ENCODE measurements around the gene MACO1. TPM values are rescaled to one million over a fixed set of nuclear protein-coding genes. Genes with fewer than 3 reads are reported as not detected.
A peak's percentile ranks its signal among the peaks of the same experiment; 100 is the strongest.
"Not testable (repeated sequence)": the region's sequence is repeated elsewhere in the genome, so short reads cannot be mapped to it uniquely, and the experiment has no call there.

MACO1 gene
- polyA plus RNA-seq (2013, experiment 1 of 2), result 25.9 TPM
- polyA plus RNA-seq (2013, experiment 2 of 2), result 26.2 TPM

GRCh38 chr1:25430073-25430966 lies at the start of gene MACO1:
TSS of gene MACO1 (plus strand) at chr1:25430897. CDS start at chr1:25431099, 202 bp downstream.
- Histone ChIP-seq H3K4me1 (ENCODE audit: control insufficient read depth, low read depth, low read length) (no peaks in the 10 kb centered on the region), H3K27ac (ENCODE audit: low read depth, low read length) (peak within 1 kb of the TSS; percentile 91)

GRCh38 chr1:25382543-25382942 lies 48.2 kb upstream of the MACO1 start:
- DNase-seq; H4K8ac ChIP-seq (ENCODE audit: low read depth, low read length); H3K4me1 ChIP-seq (ENCODE audit: control insufficient read depth, low read depth, low read length); H2BK15ac ChIP-seq (replicated peaks; ENCODE audit: low read depth); H3K4me2 ChIP-seq (ENCODE audit: low read length); H2BK120ac ChIP-seq (ENCODE audit: low read depth, low read length); H3K79me1 ChIP-seq (ENCODE audit: low read length); H3K4me3 ChIP-seq (ENCODE audit: low read length); H3K23ac ChIP-seq (ENCODE audit: low read length); H3K27me3 ChIP-seq (ENCODE audit: insufficient read depth, low read length, poor library complexity); H3K27ac ChIP-seq (ENCODE audit: low read depth, low read length); H3K79me2 ChIP-seq (ENCODE audit: control insufficient read depth, insufficient read depth, low read length); H3K36me3 ChIP-seq (ENCODE audit: control insufficient read depth, insufficient read depth, low read length); H3K4ac ChIP-seq (ENCODE audit: low read depth, low read length); H4K5ac ChIP-seq (ENCODE audit: low read length); H3K9ac ChIP-seq (ENCODE audit: low read length); H2AK5ac ChIP-seq (ENCODE audit: low read length); H2BK5ac ChIP-seq (ENCODE audit: low read length); H3K56ac ChIP-seq (ENCODE audit: low read length); H3K18ac ChIP-seq (ENCODE audit: low read length): not testable (repeated sequence)
- no CpG with 5 or more reads among the region's 1 CpG for WGBS (ENCODE audit: extremely low coverage, insufficient coverage, low lambda C conversion rate)

More at GRCh38 chr1:25430073-25430966, at the start of gene MACO1:
- Histone ChIP-seq H2BK5ac (ENCODE audit: low read length) (peak within 1 kb of the TSS; percentile 20), H2AK5ac (ENCODE audit: low read length) (no peak within 1 kb of the TSS), H3K27me3 (ENCODE audit: insufficient read depth, low read length, poor library complexity) (no peaks in the 10 kb centered on the region), H3K79me1 (ENCODE audit: low read length) (peaks cover 6% of the 10 kb centered on the region), H3K23ac (ENCODE audit: low read length) (no peak within 1 kb of the TSS), H3K4me3 (ENCODE audit: low read length) (peak within 1 kb of the TSS; percentile 89), H3K9ac (ENCODE audit: low read length) (peak within 1 kb of the TSS; percentile 86), H2BK15ac (replicated peaks; ENCODE audit: low read depth) (no peak within 1 kb of the TSS), H3K79me2 (ENCODE audit: control insufficient read depth, insufficient read depth, low read length) (peaks cover 21% of the 10 kb centered on the region), H3K4me2 (ENCODE audit: low read length) (peak within 1 kb of the TSS; percentile 88), H4K5ac (ENCODE audit: low read length) (no peak within 1 kb of the TSS), H3K36me3 (ENCODE audit: control insufficient read depth, insufficient read depth, low read length) (no peaks in the 10 kb centered on the region), H4K8ac (ENCODE audit: low read depth, low read length) (peak within 1 kb of the TSS; percentile 94), H2BK120ac (ENCODE audit: low read depth, low read length) (peak within 1 kb of the TSS; percentile 56), H3K4ac (ENCODE audit: low read depth, low read length) (peak within 1 kb of the TSS; percentile 90), H3K18ac (ENCODE audit: low read length) (peak within 1 kb of the TSS; percentile 99), H3K56ac (ENCODE audit: low read length) (peak within 1 kb of the TSS; percentile 91)
- peak; percentile 97 for DNase-seq
- WGBS (ENCODE audit: extremely low coverage, insufficient coverage, low lambda C conversion rate), result no CpG with 5 or more reads among the region's 87 CpGs

GRCh38 chr1:25383090-25383489 lies 47.6 kb upstream of the MACO1 start:
- not testable (repeated sequence) for H3K79me2 ChIP-seq (ENCODE audit: control insufficient read depth, insufficient read depth, low read length); H4K5ac ChIP-seq (ENCODE audit: low read length); H3K4ac ChIP-seq (ENCODE audit: low read depth, low read length); H2BK5ac ChIP-seq (ENCODE audit: low read length); DNase-seq; H2BK120ac ChIP-seq (ENCODE audit: low read depth, low read length); H3K27me3 ChIP-seq (ENCODE audit: insufficient read depth, low read length, poor library complexity); H3K79me1 ChIP-seq (ENCODE audit: low read length); H3K18ac ChIP-seq (ENCODE audit: low read length); H4K8ac ChIP-seq (ENCODE audit: low read depth, low read length); H3K4me1 ChIP-seq (ENCODE audit: control insufficient read depth, low read depth, low read length); H3K4me2 ChIP-seq (ENCODE audit: low read length); H3K36me3 ChIP-seq (ENCODE audit: control insufficient read depth, insufficient read depth, low read length); H3K9ac ChIP-seq (ENCODE audit: low read length); H3K4me3 ChIP-seq (ENCODE audit: low read length); H2BK15ac ChIP-seq (replicated peaks; ENCODE audit: low read depth); H3K56ac ChIP-seq (ENCODE audit: low read length); H3K27ac ChIP-seq (ENCODE audit: low read depth, low read length); H3K23ac ChIP-seq (ENCODE audit: low read length); H2AK5ac ChIP-seq (ENCODE audit: low read length)
- no CpG with 5 or more reads among the region's 1 CpG for WGBS (ENCODE audit: extremely low coverage, insufficient coverage, low lambda C conversion rate)

- H3K23ac ChIP-seq (ENCODE audit: low read length); H3K56ac ChIP-seq (ENCODE audit: low read length); H2BK15ac ChIP-seq (replicated peaks; ENCODE audit: low read depth); H4K8ac ChIP-seq (ENCODE audit: low read depth, low read length); H4K5ac ChIP-seq (ENCODE audit: low read length); H3K27me3 ChIP-seq (ENCODE audit: insufficient read depth, low read length, poor library complexity); H3K4me3 ChIP-seq (ENCODE audit: low read length); H3K18ac ChIP-seq (ENCODE audit: low read length); H2AK5ac ChIP-seq (ENCODE audit: low read length); H2BK120ac ChIP-seq (ENCODE audit: low read depth, low read length); H2BK5ac ChIP-seq (ENCODE audit: low read length); H3K4me2 ChIP-seq (ENCODE audit: low read length); H3K9ac ChIP-seq (ENCODE audit: low read length); DNase-seq; H3K36me3 ChIP-seq (ENCODE audit: control insufficient read depth, insufficient read depth, low read length); H3K27ac ChIP-seq (ENCODE audit: low read depth, low read length); H3K4me1 ChIP-seq (ENCODE audit: control insufficient read depth, low read depth, low read length); H3K4ac ChIP-seq (ENCODE audit: low read depth, low read length); H3K79me2 ChIP-seq (ENCODE audit: control insufficient read depth, insufficient read depth, low read length); H3K79me1 ChIP-seq (ENCODE audit: low read length): not testable (repeated sequence)
- WGBS (ENCODE audit: extremely low coverage, insufficient coverage, low lambda C conversion rate), result no CpG with 5 or more reads among the region's 1 CpG
Measured at GRCh38 chr1:25383875-25384274, 46.8 kb upstream of the MACO1 start.

GRCh38 chr1:25387096-25387495 lies 43.6 kb upstream of the MACO1 start:
- not testable (repeated sequence) for DNase-seq; H3K9ac ChIP-seq (ENCODE audit: low read length); H4K8ac ChIP-seq (ENCODE audit: low read depth, low read length); H3K23ac ChIP-seq (ENCODE audit: low read length); H3K27ac ChIP-seq (ENCODE audit: low read depth, low read length); H2BK5ac ChIP-seq (ENCODE audit: low read length); H2BK120ac ChIP-seq (ENCODE audit: low read depth, low read length); H3K18ac ChIP-seq (ENCODE audit: low read length); H3K27me3 ChIP-seq (ENCODE audit: insufficient read depth, low read length, poor library complexity); H3K4me1 ChIP-seq (ENCODE audit: control insufficient read depth, low read depth, low read length); H3K4ac ChIP-seq (ENCODE audit: low read depth, low read length); H3K79me2 ChIP-seq (ENCODE audit: control insufficient read depth, insufficient read depth, low read length); H3K4me2 ChIP-seq (ENCODE audit: low read length); H2AK5ac ChIP-seq (ENCODE audit: low read length); H3K36me3 ChIP-seq (ENCODE audit: control insufficient read depth, insufficient read depth, low read length); H3K56ac ChIP-seq (ENCODE audit: low read length); H2BK15ac ChIP-seq (replicated peaks; ENCODE audit: low read depth); H3K4me3 ChIP-seq (ENCODE audit: low read length); H4K5ac ChIP-seq (ENCODE audit: low read length); H3K79me1 ChIP-seq (ENCODE audit: low read length)
- WGBS (ENCODE audit: extremely low coverage, insufficient coverage, low lambda C conversion rate), result no CpG with 5 or more reads among the region's 4 CpGs
